GM19023 (cell line): ENCODE results near the gene GABRG3.

Source experiments
- ATAC-seq: cut with Tn5 transposase; IDR thresholded peaks from one replicate; pipeline ENCODE4 v1.9.1; 2021; ENCODE audit warnings: mild to moderate bottlenecking, moderate library complexity; ENCODE audit not compliant: unreplicated experiment

Gene GABRG3

GRCh38 chr15:27061739-27062138, 90.8 kb downstream of the GABRG3 start:
- no peak for ATAC-seq

- ATAC-seq, result no peak
These were observed 92.0 kb downstream of the GABRG3 start for GRCh38 chr15:27062951-27063350.

- ATAC-seq, result no peak
These were observed 93.1 kb downstream of the GABRG3 start for GRCh38 chr15:27064080-27064479.

GRCh38 chr15:27065151-27065550, 94.2 kb downstream of the GABRG3 start:
- ATAC-seq, result no peak

- ATAC-seq, result no peak
These were observed 94.8 kb downstream of the GABRG3 start for GRCh38 chr15:27065785-27066184.

GRCh38 chr15:27066446-27066845, 95.5 kb downstream of the GABRG3 start:
- ATAC-seq, result no peak

- ATAC-seq, result no peak
These were observed 96.2 kb downstream of the GABRG3 start for GRCh38 chr15:27067175-27067574.

- ATAC-seq, result no peak
These were observed 99.9 kb downstream of the GABRG3 start for GRCh38 chr15:27070841-27071240.

- no peak for ATAC-seq
These were observed 103.2 kb downstream of the GABRG3 start for GRCh38 chr15:27074179-27074578.

GRCh38 chr15:27077790-27078189, 106.8 kb downstream of the GABRG3 start:
- no peak for ATAC-seq

GRCh38 chr15:27081676-27082418, 110.9 kb downstream of the GABRG3 start:
- no peak for ATAC-seq

GRCh38 chr15:27082526-27082925, 111.5 kb downstream of the GABRG3 start:
- no peak for ATAC-seq

- no peak for ATAC-seq
These were observed 113.9 kb downstream of the GABRG3 start for GRCh38 chr15:27084844-27085243.

GRCh38 chr15:27086149-27086548, 115.2 kb downstream of the GABRG3 start:
- ATAC-seq, result no peak

- ATAC-seq, result no peak
These were observed 115.8 kb downstream of the GABRG3 start for GRCh38 chr15:27086805-27087204.

GRCh38 chr15:27087651-27088583, 116.9 kb downstream of the GABRG3 start:
- no peak for ATAC-seq

GRCh38 chr15:27088584-27089232, 117.7 kb downstream of the GABRG3 start:
- ATAC-seq, result no peak

- ATAC-seq, result no peak
These were observed 118.2 kb downstream of the GABRG3 start for GRCh38 chr15:27089233-27089586.

GRCh38 chr15:27089676-27090075, 118.7 kb downstream of the GABRG3 start:
- no peak for ATAC-seq

GRCh38 chr15:27091270-27091940, 120.4 kb downstream of the GABRG3 start:
- no peak for ATAC-seq

GRCh38 chr15:27092390-27092789, 121.4 kb downstream of the GABRG3 start:
- no peak for ATAC-seq
